Testis (tissue), 2 donors: ENCODE measurements around the gene ARF5.

ENCODE experiments used
- POLR2A ChIP-seq: fragments of 450-650 bp; IDR thresholded peaks from one replicate; pipeline ENCODE4 v1.6.1; 2017; ENCODE audit warnings: antibody characterized with exemption, mild to moderate bottlenecking, moderate library complexity
- TF ChIP-seq, protein P1 (sequence below), 3 experiments: fragments of 450-650 bp in 2 of 3; fragments of 200-600 bp in 1 of 3; sonication (generic) in 1 of 3; IDR thresholded peaks; one replicate each; pipeline ENCODE4 v1.5.1; 2016 to 2019; ENCODE audit warnings: antibody characterized with exemption in 3 of 3, mild to moderate bottlenecking in 2 of 3, moderate library complexity in 1 of 3

DNA sequence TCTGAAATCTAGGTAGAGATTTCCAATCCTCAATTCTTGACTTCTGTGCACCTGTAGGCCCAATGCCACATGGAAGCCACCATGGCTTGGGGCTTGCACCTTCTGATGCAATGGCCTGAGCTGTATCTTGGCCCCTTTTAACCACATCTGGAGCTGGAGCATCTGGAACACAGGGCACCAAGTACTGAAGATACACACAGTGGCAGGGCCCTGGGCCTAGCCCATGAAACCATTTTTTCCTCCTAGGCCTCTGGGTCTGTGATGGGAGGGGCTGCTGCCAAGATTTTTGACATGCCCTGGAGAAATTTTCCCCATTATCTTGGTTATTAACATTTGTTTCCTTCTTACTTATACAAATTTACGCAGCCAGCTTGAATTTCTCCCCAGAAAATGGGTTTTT lies 41.9 kb upstream of the ARF5 start:
- TF ChIP-seq, protein P1, sequence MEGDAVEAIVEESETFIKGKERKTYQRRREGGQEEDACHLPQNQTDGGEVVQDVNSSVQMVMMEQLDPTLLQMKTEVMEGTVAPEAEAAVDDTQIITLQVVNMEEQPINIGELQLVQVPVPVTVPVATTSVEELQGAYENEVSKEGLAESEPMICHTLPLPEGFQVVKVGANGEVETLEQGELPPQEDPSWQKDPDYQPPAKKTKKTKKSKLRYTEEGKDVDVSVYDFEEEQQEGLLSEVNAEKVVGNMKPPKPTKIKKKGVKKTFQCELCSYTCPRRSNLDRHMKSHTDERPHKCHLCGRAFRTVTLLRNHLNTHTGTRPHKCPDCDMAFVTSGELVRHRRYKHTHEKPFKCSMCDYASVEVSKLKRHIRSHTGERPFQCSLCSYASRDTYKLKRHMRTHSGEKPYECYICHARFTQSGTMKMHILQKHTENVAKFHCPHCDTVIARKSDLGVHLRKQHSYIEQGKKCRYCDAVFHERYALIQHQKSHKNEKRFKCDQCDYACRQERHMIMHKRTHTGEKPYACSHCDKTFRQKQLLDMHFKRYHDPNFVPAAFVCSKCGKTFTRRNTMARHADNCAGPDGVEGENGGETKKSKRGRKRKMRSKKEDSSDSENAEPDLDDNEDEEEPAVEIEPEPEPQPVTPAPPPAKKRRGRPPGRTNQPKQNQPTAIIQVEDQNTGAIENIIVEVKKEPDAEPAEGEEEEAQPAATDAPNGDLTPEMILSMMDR (IDR thresholded peaks at IDR 0.05): no peak
- TF ChIP-seq POLR2A: no peak
